ENCODE results near the gene CA5B.
"Not testable (repeated sequence)": the region's sequence is repeated elsewhere in the genome, so short reads cannot be mapped to it uniquely, and the experiment has no call there.

CA5B gene

GRCh38 chrX:15822922-15823321 lies 84.9 kb downstream of the CA5B start:
- no peaks in the 10 kb centered on the region for H3K4me1 ChIP-seq (ENCODE audit: control insufficient read depth, insufficient read depth, low read length)
- H3K4me3 ChIP-seq (ENCODE audit: low read length), result no peak overlapping the region
- H3K9ac ChIP-seq (ENCODE audit: low read length), result no peak overlapping the region
- no peaks in the 10 kb centered on the region for H3K9me3 ChIP-seq (ENCODE audit: control insufficient read depth, low read length)
- no peaks in the 10 kb centered on the region for H3K36me3 ChIP-seq (ENCODE audit: control insufficient read depth, insufficient read depth, low read length)
- H3K27me3 ChIP-seq (ENCODE audit: control insufficient read depth, insufficient read depth, low read length), result no peaks in the 10 kb centered on the region

- no peaks in the 10 kb centered on the region for H3K27me3 ChIP-seq (ENCODE audit: control insufficient read depth, insufficient read depth, low read length)
- no peak overlapping the region for H3K4me3 ChIP-seq (ENCODE audit: low read length)
- no peaks in the 10 kb centered on the region for H3K36me3 ChIP-seq (ENCODE audit: control insufficient read depth, insufficient read depth, low read length)
- H3K4me1 ChIP-seq (ENCODE audit: control insufficient read depth, insufficient read depth, low read length), result no peaks in the 10 kb centered on the region
- H3K9ac ChIP-seq (ENCODE audit: low read length), result no peak overlapping the region
- H3K9me3 ChIP-seq (ENCODE audit: control insufficient read depth, low read length), result no peaks in the 10 kb centered on the region
Measured at GRCh38 chrX:15825936-15826335, 87.9 kb downstream of the CA5B start.

- Histone ChIP-seq H3K9ac (ENCODE audit: low read length) (no peak overlapping the region), H3K36me3 (ENCODE audit: control insufficient read depth, insufficient read depth, low read length) (no peaks in the 10 kb centered on the region), H3K4me1 (ENCODE audit: control insufficient read depth, insufficient read depth, low read length) (no peaks in the 10 kb centered on the region), H3K9me3 (ENCODE audit: control insufficient read depth, low read length) (no peaks in the 10 kb centered on the region), H3K4me3 (ENCODE audit: low read length) (no peak overlapping the region), H3K27me3 (ENCODE audit: control insufficient read depth, insufficient read depth, low read length) (no peaks in the 10 kb centered on the region)
Measured at GRCh38 chrX:15829217-15829616, 91.1 kb downstream of the CA5B start.

GRCh38 chrX:15831347-15831746 lies 93.3 kb downstream of the CA5B start:
- not testable (repeated sequence) for H3K27me3 ChIP-seq (ENCODE audit: control insufficient read depth, insufficient read depth, low read length); H3K4me1 ChIP-seq (ENCODE audit: control insufficient read depth, insufficient read depth, low read length); H3K4me3 ChIP-seq (ENCODE audit: low read length); H3K9me3 ChIP-seq (ENCODE audit: control insufficient read depth, low read length); H3K9ac ChIP-seq (ENCODE audit: low read length); H3K36me3 ChIP-seq (ENCODE audit: control insufficient read depth, insufficient read depth, low read length)

GRCh38 chrX:15834053-15834452 lies 96.0 kb downstream of the CA5B start:
- no peaks in the 10 kb centered on the region for H3K36me3 ChIP-seq (ENCODE audit: control insufficient read depth, insufficient read depth, low read length)
- H3K4me1 ChIP-seq (ENCODE audit: control insufficient read depth, insufficient read depth, low read length), result no peaks in the 10 kb centered on the region
- no peak overlapping the region for H3K9ac ChIP-seq (ENCODE audit: low read length)
- no peaks in the 10 kb centered on the region for H3K27me3 ChIP-seq (ENCODE audit: control insufficient read depth, insufficient read depth, low read length)
- H3K9me3 ChIP-seq (ENCODE audit: control insufficient read depth, low read length), result no peaks in the 10 kb centered on the region
- no peak overlapping the region for H3K4me3 ChIP-seq (ENCODE audit: low read length)

- Histone ChIP-seq H3K27me3 (ENCODE audit: control insufficient read depth, insufficient read depth, low read length) (no peaks in the 10 kb centered on the region), H3K9ac (ENCODE audit: low read length) (no peak overlapping the region), H3K4me1 (ENCODE audit: control insufficient read depth, insufficient read depth, low read length) (no peaks in the 10 kb centered on the region), H3K4me3 (ENCODE audit: low read length) (no peak overlapping the region), H3K9me3 (ENCODE audit: control insufficient read depth, low read length) (no peaks in the 10 kb centered on the region), H3K36me3 (ENCODE audit: control insufficient read depth, insufficient read depth, low read length) (no peaks in the 10 kb centered on the region)
Measured at GRCh38 chrX:15834827-15835595, 96.9 kb downstream of the CA5B start.

Measured in mucosa of stomach (tissue), 1 donor.